H1 (cell line): Measurements from ENCODE around the gene WDR53. TPM values are rescaled to one million over a fixed set of nuclear protein-coding genes. Genes with fewer than 3 reads are reported as not detected.

ENCODE experiments used
- ATF2 ChIP-seq: IDR thresholded peaks from 2 replicates; pipeline ENCODE4 v1.6.1; 2012; ENCODE audit warnings: low read length, inconsistent platforms
- CTBP2 ChIP-seq: IDR thresholded peaks from 2 replicates; pipeline ENCODE4 v1.7.0; 2011; ENCODE audit warnings: borderline replicate concordance, mild to moderate bottlenecking, moderate library complexity, mixed read lengths, low read length; ENCODE audit not compliant: insufficient read depth, insufficient read length
- EP300 ChIP-seq, 2 experiments: IDR thresholded peaks; 1 replicate in 1 of 2; 2 replicates in 1 of 2; pipeline ENCODE4 v1.6.1; 2011 to 2012; ENCODE audit warnings: low read depth in 2 of 2, low read length in 2 of 2, mild to moderate bottlenecking in 2 of 2, borderline replicate concordance in 1 of 2, inconsistent platforms in 1 of 2, moderate library complexity in 1 of 2
- HDAC2 ChIP-seq, 2 experiments: fragments of 300-600 bp in 1 of 2; sonication (generic) in 1 of 2; IDR thresholded peaks; 2 replicates each; pipeline ENCODE4 v1.6.1; 2011 to 2012; ENCODE audit warnings: low read depth in 2 of 2, low read length in 2 of 2, mild to moderate bottlenecking in 2 of 2, moderate library complexity in 2 of 2, borderline replicate concordance in 1 of 2, inconsistent platforms in 1 of 2
- SIN3A ChIP-seq, 2 experiments: IDR thresholded peaks in 1 of 2; conservative IDR thresholded peaks in 1 of 2; 2 replicates each; pipeline ENCODE4 v1.6.1; 2011 to 2012; ENCODE audit warnings: low read length in 2 of 2, improper control_type of control experiment in 1 of 2, low read depth in 1 of 2, mild to moderate bottlenecking in 1 of 2
- polyA plus RNA-seq, 7 experiments: library from polyadenylated mRNA; depleted of rRNA in 3 of 7; stranded (reverse) in 5 of 7; unstranded in 2 of 7; fragments of >200 nt in 5 of 7; fragments of 200-250 nt in 2 of 7; gene quantifications; 1 replicate in 5 of 7; 2 replicates in 1 of 7; 4 replicates in 1 of 7; pipeline versions ENCODE4 v1.2.1 to v1.2.3, GENCODE V29; 2011 to 2013; ENCODE audit warnings: missing spikeins in 2 of 7, mixed read lengths in 2 of 7
- small RNA-seq: library from polyadenylated mRNA; stranded (forward); fragments of <200 nt; extraction: miRNeasy Mini kit (QIAGEN cat#:217004); gene quantifications from one replicate; pipeline ENCODE3, GENCODE V24; 2013; ENCODE audit not compliant: insufficient read depth
- total RNA-seq: library from RNA; stranded (reverse); fragmentation: NEBNext Ultra II Directional; extraction: Animal tissue kit (Norgen Biotek cat#: 25700); gene quantifications from 2 replicates; pipeline ENCODE4 v1.2.1, GENCODE V29; 2021

WDR53 gene
- total and polyA plus RNA-seq, 2 of the 8 experiments (the other 6 are each of a cell fraction or from before 2014, with no cell fraction given) = 7.4 to 18.8 TPM

- no peak for TF ChIP-seq ATF2
- no peak for TF ChIP-seq HDAC2 (IDR thresholded peaks at IDR 0.05; ENCODE audit: borderline replicate concordance in 1 of 2, low read depth in 2 of 2, low read length in 2 of 2)
- TF ChIP-seq CTBP2 = no peak
- TF ChIP-seq EP300 (IDR thresholded peaks at IDR 0.05; ENCODE audit: borderline replicate concordance in 1 of 2, low read depth in 2 of 2, low read length in 2 of 2) = no peak
- TF ChIP-seq SIN3A (conservative IDR thresholded peaks at IDR 0.05 in 1 of 2, IDR thresholded peaks at IDR 0.05 in 1 of 2; ENCODE audit: low read depth in 1 of 2, low read length in 2 of 2) = no peak
These were observed 63.8 kb downstream of the WDR53 start (continued) for GRCh38 chr3:196504556-196504955.

Small RNA genes within 50 kb of the gene (small RNA-seq; reads per million reads assigned to genes)
- not detected for gene RPS29P3

Other genes starting within 250 kb of the WDR53 start
- not detected in 2 replicates for gene TM4SF19, start 230.2 kb downstream of the WDR53 start, total RNA-seq
- gene TM4SF19, start 230.2 kb downstream of the WDR53 start, polyA plus RNA-seq (2011; rRNA removed) = not detected in 2 replicates
- gene UBXN7, start 136.1 kb downstream of the WDR53 start, total RNA-seq = 109 and 122 TPM in 2 replicates
- gene UBXN7, start 136.1 kb downstream of the WDR53 start, polyA plus RNA-seq (2011; rRNA removed) = 16.4 and 18.5 TPM in 2 replicates
- 62.9 and 63.5 TPM in 2 replicates for gene RNF168, start 64.8 kb downstream of the WDR53 start, total RNA-seq
- 6.3 and 8.1 TPM in 2 replicates for gene RNF168, start 64.8 kb downstream of the WDR53 start, polyA plus RNA-seq (2011; rRNA removed)
- not detected in 2 replicates for gene SMCO1, start 53.2 kb downstream of the WDR53 start, total RNA-seq
- 0.03 TPM in 1 of 2 replicates, not detected in the other for gene SMCO1, start 53.2 kb downstream of the WDR53 start, polyA plus RNA-seq (2011; rRNA removed)
- gene FBXO45, start 106 bp upstream of the WDR53 start, total RNA-seq = 18.0 and 19.4 TPM in 2 replicates
- gene FBXO45, start 106 bp upstream of the WDR53 start, polyA plus RNA-seq (2011; rRNA removed) = 3.4 and 5.2 TPM in 2 replicates
- 5.1 and 5.3 TPM in 2 replicates for gene NRROS, start 71.1 kb upstream of the WDR53 start, total RNA-seq
- gene NRROS, start 71.1 kb upstream of the WDR53 start, polyA plus RNA-seq (2011; rRNA removed) = 6.8 and 7.3 TPM in 2 replicates
- gene CEP19, start 143.7 kb upstream of the WDR53 start, total RNA-seq = 1.3 and 1.6 TPM in 2 replicates
- gene CEP19, start 143.7 kb upstream of the WDR53 start, polyA plus RNA-seq (2011; rRNA removed) = 0.52 and 0.95 TPM in 2 replicates
- gene PIGX, start 143.8 kb upstream of the WDR53 start, total RNA-seq = 14.7 and 14.9 TPM in 2 replicates
- 5.0 and 7.0 TPM in 2 replicates for gene PIGX, start 143.8 kb upstream of the WDR53 start, polyA plus RNA-seq (2011; rRNA removed)
- gene PAK2, start 171.3 kb upstream of the WDR53 start, total RNA-seq = 60.5 and 62.8 TPM in 2 replicates
- gene PAK2, start 171.3 kb upstream of the WDR53 start, polyA plus RNA-seq (2011; rRNA removed) = 8.5 and 13.1 TPM in 2 replicates